ENCODE data around the gene CRYGA.
"Not testable (repeated sequence)": the region's sequence is repeated elsewhere in the genome, so short reads cannot be mapped to it uniquely, and the experiment has no call there.

Gene CRYGA

DNA sequence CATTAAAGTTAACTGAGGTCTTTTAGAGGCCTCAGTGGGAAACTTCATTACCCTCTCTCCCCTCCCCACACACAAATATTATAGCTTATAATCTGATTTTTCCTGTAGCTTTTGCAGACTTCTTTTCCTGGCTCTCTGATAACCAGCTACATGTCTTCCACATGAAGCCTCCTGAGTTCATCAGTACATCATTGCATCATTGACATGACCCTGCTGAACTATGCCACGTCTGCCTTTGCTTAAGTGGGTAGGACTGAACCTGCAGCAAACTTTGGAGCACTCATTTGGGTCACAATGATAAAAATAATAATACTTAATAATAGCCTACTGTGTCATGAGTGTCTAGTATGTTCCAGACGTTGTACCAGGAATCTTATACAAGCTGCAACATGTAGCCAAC, 7.0 kb downstream of the CRYGA start:
- no peak for DNase-seq

DNA sequence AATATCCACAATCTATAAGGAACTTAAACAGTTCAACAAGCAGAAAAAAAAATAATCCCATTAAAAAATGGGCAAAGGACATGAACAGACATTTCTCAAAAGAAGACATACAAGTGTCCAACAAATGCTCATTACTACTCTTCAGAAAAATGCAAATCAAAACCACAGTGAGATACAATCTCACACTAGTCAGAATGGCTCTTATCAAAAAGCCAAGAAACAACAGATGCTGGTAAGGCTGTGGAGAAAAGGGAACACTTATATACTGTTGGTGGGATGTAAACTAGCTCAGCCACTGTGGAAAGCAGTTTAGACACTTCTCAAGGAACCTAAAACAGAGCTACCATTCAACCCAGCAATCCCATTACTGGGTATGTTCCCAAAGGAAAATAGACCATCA, 10.2 kb downstream of the CRYGA start:
- no peak for DNase-seq

DNA sequence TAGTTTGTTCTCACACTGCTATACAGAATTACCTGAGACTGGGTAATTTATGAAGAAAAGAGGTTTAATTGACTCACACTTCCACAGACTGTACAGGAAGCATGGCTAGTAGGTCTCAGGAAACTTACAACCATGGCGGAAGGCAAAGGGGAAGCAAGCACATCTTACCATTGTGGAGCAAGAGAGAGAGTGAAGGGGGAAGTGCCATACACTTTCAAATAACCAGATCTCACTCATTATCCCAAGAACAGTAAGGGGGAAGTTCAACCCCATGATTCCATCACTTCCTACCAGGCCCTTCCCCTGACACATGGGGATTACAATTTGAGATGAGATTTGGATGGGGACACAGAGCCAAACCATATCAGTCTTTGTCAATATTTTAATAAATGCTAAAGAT, 12.4 kb downstream of the CRYGA start:
- DNase-seq = peak; percentile 43

DNA sequence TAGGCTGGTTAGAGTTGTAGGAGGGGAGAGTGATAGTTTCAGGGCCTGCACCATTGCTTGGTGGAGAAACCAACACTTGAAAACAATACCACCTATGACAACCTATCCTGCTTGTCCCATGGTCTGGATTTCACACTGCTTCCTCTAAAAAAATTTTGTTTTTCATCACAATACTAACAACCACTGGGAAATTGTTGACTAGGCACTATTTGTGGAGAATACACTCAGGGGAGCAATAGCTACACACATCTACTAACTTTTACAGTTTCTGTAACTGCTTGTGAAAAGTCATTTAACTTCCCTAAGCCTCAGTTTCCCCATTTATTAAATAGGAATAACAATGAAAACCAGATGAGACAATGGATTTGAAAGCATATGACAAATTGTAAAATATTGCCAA, 13.3 kb downstream of the CRYGA start:
- DNase-seq = no peak

DNA sequence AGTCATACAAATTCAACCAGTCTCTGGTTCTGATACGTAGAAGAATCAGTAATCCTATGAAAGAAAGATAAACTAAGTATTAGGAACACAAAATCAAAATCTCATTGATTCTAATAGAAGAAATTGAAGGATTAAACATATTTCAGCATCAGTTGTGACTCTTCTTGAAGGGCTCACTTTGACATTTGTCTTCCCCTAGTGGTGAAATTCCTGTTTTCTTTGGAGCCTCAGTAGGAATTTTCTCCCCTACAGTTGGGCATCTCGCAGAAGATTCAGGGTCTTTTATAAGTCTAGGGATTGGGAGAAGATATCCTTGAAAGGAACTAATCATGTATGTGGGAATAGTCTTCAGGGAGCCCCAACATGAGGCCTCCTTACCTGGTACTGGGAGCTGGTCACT, 14.6 kb downstream of the CRYGA start:
- no peak for DNase-seq

DNA sequence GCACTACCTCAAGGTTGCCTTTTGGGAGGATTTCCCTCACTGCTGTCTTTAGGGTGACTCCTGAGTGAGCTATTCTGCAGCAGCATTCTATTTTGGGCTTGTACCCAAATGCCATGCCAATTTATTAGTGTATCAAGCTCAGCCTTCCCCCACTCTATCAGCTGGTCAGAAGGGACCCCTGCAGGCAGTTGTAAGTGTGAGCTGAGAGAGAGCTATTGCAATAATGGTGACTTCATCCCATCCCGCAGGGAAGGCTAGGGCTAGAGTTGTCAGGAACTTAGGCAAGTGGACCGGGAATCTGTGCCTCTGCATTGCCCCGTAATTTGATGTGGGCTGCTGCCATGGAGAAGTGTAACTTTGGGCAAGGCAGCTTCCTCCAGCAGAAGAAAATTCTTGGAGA, 15.6 kb downstream of the CRYGA start:
- DNase-seq = no peak

DNA sequence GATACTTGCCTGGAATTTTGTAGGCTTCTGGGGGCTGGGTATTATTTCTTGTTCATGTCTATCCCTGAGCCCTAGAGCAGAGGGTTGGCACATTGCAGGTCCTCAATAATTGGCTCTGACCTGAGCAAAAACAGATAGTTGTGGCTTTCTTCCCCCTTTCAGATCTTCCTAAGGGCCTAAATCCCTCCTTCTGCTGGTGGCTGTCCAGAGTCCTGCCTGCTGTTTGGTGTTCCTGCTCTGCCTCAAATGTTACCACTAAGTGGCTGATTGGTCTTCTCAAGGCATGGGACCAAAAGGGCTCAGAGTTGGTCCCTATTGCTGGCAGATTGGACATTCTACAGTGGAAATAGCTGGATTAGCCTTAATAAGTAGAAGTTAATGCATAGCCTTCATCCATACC, 16.4 kb downstream of the CRYGA start:
- no peak for DNase-seq

DNA sequence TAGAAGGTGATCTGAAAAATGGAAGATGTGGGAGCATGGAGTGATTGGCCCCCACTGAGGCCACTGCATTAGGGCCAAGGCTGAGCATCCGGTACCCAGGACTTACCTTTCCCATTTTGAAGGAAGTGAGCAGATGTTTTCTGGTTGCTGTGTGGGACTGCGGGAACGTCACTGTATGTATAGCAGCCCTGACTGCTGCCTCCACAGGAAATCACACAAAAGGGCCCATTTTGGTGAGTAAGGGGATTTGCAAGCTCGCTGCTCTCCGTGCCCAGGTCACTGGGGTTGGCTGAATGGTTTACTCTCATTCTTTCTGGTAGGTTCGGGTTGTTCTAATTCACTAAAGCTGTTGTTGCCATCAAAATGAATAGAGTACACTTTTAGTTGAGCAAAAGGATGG, 17.4 kb downstream of the CRYGA start, which contains the start of gene CRYGB:
TSS of gene CRYGB (minus strand) at position 153 of the 400 bp plus-strand sequence. CDS start at position 115, 38 bp downstream.
- no peak for DNase-seq

DNA sequence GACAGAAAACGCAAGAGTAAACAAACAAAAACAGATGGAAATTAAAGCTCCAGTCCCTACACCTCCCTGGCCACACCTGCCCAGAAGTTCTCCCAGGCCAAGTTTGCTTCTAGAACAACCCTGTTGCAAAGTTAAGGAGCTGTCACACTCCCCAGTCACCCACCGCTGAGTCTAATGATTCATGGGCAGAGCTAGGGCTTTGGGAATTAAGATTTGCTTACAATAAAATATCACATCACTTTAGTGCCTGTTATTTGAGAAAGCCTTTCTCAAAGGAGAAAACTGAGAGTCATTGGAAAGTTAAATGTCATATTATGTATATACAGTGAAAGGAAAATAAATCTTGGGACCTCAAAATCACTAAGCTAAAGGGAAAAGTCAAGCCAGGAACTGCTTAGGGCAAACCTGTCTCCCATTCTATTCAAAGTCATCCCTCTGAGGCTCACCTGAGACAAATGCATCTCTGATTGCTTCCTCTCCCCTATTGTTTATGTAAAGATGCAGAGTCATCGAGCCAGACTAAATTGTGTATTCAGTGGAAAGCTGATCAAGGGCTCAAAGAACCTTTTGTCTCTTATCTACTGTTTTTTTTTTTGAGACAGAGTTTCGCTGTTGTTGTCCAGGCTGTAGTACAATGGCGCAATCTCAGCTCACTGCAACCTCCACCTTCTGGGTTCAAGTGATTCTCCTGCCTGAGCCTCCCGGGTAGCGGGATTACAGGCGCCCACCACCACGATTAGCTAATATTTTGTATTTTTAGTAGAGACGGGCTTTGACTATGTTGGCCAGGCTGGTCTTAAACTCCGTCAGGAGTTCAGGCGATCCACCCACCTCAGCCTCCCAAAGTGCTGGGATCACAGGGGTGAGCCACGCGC, 20.2 kb downstream of the CRYGA start:
- DNase-seq = no peak

DNA sequence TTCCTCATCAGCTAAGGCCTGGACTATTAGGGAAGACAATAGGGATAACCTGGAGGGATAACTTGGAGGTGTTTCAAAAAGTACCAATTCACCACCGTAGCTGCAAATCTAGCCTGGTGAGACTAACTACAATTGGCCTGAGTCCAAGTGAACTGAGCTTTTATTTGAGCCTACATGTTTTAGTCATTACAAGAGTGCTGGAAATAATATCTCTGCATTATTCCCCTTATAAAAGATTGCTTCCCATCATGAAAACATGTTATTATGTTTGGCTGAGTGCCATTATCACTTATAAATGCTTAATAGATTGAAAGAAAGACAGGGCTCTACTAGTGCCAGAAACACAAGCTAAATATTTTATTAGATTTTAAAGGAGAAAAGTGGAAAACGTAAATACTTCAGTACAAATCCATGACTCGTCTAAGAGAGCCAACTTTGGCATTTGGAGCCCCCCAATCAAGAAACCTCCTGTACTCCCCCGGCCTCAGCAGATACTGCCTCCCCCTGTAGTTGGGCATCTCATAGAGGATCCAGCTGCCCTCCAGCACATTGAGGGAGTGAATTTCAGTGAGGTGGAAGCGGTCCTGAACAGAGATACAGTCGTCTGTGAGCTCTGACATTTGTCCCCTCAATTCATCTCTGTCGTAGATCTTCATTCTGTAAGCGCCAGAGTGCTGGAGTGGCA, 21.0 kb downstream of the CRYGA start:
- no peak for DNase-seq

DNA sequence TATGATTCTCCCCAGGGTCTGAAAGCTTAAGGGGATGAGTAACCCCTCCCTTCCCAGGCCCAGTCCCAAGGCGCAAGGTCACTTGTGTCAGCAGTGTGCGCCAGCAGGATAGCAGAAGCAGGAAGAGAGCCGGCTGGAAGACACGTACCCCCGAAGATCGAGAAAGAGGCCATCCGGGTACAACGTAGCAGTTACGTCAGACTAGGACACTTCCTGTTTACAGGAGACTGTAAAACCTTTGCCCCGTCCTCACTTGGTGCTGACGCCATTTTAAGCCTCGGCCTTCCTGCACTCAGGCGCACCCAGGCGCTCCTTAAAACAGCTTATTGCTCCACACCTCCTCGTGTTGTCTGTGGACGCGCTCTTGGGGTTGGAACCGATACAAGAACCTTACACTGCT, 23.9 kb downstream of the CRYGA start:
- no peak for DNase-seq

DNA sequence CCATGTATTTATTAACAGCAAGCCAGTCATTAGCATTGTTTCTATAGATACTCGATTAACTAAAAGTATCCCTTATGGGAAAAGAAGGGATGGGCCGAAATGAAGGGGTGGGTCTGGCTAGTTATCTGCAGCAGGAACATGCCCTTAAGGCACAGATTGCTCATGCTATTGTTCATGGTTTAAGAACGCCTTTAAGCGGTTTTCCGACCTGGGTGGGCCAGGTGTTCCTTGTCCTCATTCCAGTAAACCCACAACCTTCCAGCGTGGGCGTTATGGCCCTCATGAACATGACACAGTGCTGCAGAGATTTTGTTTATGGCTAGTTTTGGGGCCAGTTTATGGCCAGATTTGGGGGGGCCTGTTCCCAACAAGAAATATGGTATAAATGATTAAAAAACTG, 25.1 kb downstream of the CRYGA start:
- not testable (repeated sequence) for DNase-seq

DNA sequence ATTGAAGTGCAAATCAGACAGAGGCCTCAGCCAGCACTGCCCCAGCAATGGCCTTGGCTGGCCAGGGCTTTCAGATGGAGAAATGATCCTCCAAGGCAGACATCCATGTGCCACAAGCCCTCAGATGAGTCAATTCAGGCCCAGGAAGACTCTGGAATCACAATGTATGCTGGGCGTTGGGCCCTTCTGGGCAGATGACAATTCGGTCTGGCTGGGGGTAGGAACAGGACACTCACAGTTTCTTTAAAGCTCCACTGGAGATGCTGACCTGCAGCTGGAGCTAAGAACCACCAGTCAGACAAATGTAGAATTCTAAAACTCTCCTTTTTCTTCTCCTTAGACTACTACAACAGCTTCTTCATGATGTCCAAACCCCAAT, 26.7 kb downstream of the CRYGA start:
- DNase-seq = no peak

DNA sequence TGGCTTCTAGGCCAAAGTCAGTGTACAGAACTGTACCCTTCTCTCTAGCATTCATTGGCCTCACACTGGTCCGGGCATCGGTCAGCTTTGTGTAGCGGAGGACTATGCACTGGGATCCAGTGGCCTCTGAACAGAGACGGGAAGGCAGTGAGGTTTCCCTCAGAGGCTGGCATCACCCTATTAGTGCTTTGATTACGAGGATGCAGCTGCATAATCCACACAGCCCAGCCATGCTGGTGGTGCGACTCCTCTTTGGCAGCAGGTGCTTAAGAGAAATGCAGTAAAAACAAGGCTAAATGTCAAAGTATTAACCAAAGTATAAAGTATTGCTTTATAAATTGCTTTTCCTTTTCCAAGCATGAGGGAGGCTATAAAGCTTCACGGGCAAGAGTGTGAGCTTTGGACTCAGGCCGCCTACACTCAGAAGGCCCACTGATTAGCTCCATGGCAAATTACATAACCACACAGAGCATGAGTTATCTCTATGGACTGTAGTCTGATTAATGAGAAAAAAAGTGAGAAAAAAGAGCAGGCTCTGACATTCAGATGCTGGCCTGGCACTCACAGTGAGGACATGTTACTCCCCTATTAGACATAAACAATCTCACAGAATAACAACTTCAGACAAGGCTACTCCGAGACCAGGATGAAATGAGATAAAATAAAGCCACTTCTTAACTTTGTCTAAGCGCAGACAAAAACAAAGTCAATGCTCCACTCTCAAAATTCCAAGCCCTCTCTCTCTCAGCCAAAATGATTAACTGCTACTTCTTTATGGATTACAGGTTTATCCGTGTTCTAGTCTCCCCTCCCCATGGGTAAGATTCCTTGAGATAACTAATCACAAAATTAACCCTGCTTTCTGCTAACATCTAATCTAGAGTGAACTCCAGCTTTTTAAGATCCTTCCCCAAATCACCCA, 27.3 kb downstream of the CRYGA start:
- no peak for DNase-seq

DNA sequence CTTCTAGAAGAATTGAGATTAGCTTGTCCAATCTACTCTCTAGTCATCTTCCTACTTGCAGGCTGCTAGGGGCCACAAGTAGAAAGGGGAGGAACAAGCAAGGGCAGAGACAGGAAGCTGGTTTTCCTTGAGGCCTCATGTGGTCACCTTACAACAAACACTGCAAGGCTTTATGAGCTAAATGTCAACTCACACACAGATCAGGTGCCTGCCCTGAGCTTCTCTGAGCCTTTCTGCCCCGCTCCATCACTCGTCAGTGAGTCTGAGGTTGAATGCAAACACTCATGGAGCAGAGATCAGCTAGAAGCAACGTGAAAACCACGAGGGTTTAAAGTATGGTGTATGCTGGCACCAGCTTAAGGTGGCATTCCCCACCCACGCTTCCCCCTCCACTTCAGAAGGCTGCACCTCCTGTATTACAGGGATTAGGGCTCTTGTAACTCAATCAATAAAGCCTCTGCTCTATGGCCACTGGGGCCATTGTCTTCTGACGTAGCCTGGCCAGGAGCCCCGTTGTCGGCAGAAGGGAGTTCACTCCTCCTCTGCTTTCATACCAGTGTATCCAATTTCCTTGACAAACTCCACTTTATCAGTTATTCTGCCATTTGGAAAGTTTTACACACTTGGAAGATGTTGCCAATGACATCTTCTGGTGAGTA, 28.3 kb downstream of the CRYGA start:
- DNase-seq = peak; percentile 86

DNA sequence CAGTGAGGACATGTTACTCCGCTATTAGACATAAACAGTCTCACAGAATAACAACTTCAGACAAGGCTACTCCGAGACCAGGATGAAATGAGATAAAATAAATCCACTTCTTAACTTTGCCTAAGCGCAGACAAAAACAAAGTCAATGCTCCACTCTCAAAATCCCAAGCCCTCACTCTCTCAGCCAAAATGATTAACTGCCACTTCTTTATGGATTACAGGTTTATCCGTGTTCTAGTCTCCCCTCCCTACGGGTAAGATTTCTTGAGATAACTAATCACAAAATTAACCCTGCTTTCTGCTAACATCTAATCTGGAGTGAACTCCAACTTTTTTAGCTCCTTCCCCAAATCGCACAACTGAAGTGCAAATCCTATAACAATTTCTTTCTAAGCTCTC, 32.7 kb downstream of the CRYGA start:
- DNase-seq = no peak

DNA sequence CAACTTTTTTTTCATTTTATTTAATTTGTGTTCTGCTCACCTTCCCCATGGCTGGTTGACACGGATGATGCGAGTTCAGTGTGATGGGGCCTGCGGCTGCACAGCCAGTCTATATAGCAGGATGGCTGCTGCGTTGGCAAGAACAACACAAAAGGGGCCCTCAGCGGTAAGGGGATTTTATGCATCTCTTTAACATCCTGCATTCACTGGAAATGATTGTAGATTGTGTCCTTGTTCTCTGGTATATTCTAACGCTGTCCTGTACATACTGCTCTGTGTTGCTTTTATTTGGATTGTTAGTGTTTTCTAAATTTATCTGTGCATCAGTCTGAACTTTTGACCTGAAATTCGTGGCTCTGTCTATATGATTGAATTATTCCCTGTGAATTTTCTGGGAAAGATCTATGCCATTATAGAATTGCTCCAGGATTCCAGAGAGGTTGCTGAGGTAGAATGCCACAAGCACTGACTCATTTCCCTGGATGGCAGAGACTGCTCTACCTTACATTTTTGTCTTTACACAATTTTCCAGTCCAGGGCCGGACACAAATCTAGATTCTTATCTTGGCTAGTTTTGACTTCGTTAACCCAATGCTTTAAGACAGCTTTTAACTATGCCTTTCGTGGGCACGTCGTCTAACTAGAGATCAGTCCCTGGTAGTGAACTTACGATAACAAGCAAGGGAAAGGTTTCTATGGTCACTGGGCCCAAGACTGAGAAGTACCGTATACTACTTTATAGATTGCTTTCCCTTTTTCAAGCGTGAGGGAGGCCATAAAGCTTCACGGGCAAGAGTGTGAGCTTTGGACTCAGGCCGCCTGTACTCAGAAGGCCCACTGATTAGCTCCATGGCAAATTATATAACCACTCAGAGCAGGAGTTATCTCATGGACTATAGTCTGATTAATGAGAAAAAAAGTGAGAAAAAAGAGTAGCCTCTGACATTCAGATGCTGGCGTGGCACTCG, 33.4 kb downstream of the CRYGA start, which contains the start of gene CRYGC:
TSS of gene CRYGC (minus strand) at position 85 of the 968 bp plus-strand sequence. CDS start at position 49, 36 bp downstream.
- no peak for DNase-seq

DNA sequence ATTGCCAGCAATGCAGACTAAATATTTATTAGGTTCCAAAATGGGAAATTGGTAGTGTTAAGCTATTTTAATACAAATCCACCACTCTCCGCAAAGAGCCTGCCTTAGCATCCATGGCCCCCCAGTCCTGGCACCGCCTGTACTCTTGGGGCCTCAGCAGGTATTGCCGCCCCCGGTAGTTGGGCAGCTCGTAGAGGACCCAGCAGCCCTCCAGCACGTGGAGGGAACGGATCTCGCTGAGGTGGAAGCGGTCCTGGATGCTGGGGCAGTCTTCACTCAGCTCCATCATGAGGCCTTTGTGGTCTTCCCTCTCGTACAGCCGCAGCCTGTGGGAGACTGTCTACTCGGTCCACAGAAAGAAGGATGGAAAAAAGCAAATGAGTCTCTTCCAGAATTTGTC, 35.3 kb downstream of the CRYGA start:
- DNase-seq = no peak

DNA sequence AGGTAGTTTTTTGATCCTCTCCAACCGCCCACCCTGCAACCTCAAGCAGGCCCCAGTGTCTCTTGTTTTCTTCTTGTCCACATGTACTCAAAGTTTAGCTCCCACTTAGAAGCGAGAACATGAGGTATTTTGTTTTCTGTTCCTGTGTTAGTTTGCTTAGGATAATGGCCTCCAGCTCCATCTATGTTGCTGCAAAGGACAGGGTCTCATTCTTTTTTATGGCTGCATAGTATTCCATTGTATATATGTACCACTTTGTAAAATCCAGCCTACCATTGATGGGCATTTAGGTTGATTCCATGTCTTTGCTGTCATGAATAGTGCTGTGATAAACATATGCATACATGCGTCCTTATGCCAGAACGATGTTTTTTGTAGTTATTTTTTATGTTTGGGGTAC, 36.3 kb downstream of the CRYGA start:
- DNase-seq = no peak

DNA sequence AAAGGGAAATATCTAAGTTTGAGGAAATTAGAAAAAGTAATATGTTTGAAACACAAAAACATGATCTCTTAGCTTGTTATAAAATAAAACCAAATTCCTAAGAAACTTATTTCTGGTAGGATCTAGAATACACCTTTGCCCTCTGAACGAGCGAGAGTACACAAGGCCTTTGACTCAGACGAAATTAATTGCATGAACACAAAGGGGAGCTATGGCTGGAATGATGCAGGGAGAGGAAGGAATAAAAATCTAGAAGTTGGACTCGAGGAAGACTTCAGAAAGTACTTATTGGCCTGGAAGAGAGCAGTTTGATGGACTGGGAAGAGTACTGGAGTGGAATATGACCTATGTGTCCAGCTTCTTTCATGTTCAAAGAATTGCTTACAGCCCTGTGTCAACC, 38.1 kb downstream of the CRYGA start:
- no peak for DNase-seq

DNA sequence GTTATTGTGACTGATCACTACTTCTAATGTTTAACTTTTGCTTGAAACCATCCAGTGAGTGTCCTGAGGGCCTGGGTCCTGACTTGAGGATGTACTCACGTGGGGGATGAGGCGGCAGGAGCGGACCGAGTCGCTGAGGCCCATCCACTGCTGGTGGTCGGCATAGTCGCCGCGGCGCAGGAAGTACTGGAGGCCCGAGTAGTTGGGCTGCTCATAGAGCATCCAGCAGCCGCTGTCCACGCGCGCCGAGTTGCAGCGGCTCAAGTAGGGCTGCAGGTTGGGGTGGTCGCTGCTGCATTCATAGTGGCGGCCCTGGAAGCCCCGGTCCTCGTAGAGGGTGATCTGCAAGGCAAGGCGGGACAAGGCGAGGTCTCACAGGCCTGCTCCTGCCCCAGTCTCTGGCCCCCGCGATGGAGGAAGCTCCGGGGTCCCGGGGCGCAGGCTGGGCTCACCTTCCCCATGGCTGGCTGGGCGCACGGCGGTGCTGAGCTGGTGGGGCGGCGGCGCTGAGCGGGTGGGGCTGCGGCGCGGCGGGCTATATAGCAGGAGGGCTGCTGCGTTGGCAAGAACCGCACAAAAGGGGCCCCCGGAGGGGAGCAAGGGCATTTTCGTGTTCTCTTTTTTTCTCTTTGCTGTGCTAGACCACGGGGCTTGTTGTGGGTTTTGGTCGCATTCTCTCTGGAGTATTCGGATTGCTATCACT, 39.2 kb downstream of the CRYGA start, which contains the start of gene CRYGD:
TSS of gene CRYGD (minus strand) at position 512 of the 703 bp plus-strand sequence. CDS start at position 461, 51 bp downstream.
- DNase-seq = not testable (repeated sequence)
